Right forelimb (tissue), 1 donor: ENCODE results near the gene ACTR5.

Experiments
- DNase-seq: peaks from one replicate; pipeline ENCODE4 v3.0.0-alpha.2; 2018

Gene ACTR5

GRCh38 chr20:38729767-38730166, 18.5 kb upstream of the ACTR5 start:
- DNase-seq, result no peak

- DNase-seq, result no peak
Observed at GRCh38 chr20:38730167-38730988, 17.9 kb upstream of the ACTR5 start.

- peak; percentile 72 for DNase-seq
Observed at GRCh38 chr20:38730989-38731737, 17.1 kb upstream of the ACTR5 start.

GRCh38 chr20:38731738-38732113, 16.5 kb upstream of the ACTR5 start:
- DNase-seq, result no peak

- no peak for DNase-seq
Observed at GRCh38 chr20:38732981-38733380, 15.3 kb upstream of the ACTR5 start.

- DNase-seq, result no peak
Observed at GRCh38 chr20:38735172-38735571, 13.1 kb upstream of the ACTR5 start.

GRCh38 chr20:38737887-38738286, 10.4 kb upstream of the ACTR5 start:
- DNase-seq, result no peak

GRCh38 chr20:38745757-38746156, 2.5 kb upstream of the ACTR5 start:
- no peak for DNase-seq

GRCh38 chr20:38747495-38748096, 664 bp upstream of the ACTR5 start:
- DNase-seq, result no peak

- DNase-seq, result no peak
Observed at GRCh38 chr20:38748861-38749149, 545 bp downstream of the ACTR5 start.

GRCh38 chr20:38751360-38751976, 3.2 kb downstream of the ACTR5 start:
- DNase-seq, result no peak

- DNase-seq, result no peak
Observed at GRCh38 chr20:38752029-38752428, 3.8 kb downstream of the ACTR5 start.

- DNase-seq, result no peak
Observed at GRCh38 chr20:38754924-38755323, 6.7 kb downstream of the ACTR5 start.

- DNase-seq, result no peak
Observed at GRCh38 chr20:38755324-38755910, 7.2 kb downstream of the ACTR5 start.

- no peak for DNase-seq
Observed at GRCh38 chr20:38757145-38757775, 9.0 kb downstream of the ACTR5 start.

GRCh38 chr20:38759106-38759505, 10.8 kb downstream of the ACTR5 start:
- DNase-seq, result no peak

GRCh38 chr20:38760978-38761377, 12.7 kb downstream of the ACTR5 start:
- DNase-seq, result no peak

- no peak for DNase-seq
Observed at GRCh38 chr20:38762174-38762573, 13.9 kb downstream of the ACTR5 start.

- no peak for DNase-seq
Observed at GRCh38 chr20:38763616-38764015, 15.4 kb downstream of the ACTR5 start.

- no peak for DNase-seq
Observed at GRCh38 chr20:38764567-38765318, 16.5 kb downstream of the ACTR5 start.

GRCh38 chr20:38766071-38766470, 17.8 kb downstream of the ACTR5 start:
- no peak for DNase-seq
